GM10847 (cell line): ENCODE data around the gene RAB36.

ENCODE experiments used
- POLR2A ChIP-seq: IDR thresholded peaks from 2 replicates; pipeline ENCODE4 v1.6.1; 2011; ENCODE audit not compliant: insufficient read length; ENCODE audit errors: extremely low read depth

Gene RAB36

GRCh38 chr22:23190526-23190925 is 45.2 kb downstream of the RAB36 start:
- TF ChIP-seq POLR2A: no peak

DNA sequence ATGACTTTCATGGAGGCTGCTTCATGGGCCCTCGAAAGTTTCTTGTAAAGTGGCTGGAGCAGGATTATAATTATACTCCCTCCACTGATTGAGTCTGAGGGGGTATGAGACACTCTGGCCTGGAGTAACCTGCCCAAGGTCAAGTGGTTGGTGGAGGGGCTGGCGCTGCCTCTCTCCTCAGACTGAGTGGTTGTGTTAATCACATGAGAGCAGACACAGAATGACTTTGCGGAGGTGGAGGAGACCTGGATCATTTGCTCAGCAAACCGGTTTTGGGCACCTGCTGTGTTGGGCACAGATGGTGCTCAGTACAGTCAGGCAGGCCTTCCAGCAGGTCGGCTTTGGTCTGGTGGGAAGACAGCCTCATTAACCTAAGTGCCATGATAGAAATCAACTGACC is 46.9 kb downstream of the RAB36 start:
- TF ChIP-seq POLR2A: no peak

GRCh38 chr22:23192558-23192957 is 47.3 kb downstream of the RAB36 start:
- no peak for TF ChIP-seq POLR2A

DNA sequence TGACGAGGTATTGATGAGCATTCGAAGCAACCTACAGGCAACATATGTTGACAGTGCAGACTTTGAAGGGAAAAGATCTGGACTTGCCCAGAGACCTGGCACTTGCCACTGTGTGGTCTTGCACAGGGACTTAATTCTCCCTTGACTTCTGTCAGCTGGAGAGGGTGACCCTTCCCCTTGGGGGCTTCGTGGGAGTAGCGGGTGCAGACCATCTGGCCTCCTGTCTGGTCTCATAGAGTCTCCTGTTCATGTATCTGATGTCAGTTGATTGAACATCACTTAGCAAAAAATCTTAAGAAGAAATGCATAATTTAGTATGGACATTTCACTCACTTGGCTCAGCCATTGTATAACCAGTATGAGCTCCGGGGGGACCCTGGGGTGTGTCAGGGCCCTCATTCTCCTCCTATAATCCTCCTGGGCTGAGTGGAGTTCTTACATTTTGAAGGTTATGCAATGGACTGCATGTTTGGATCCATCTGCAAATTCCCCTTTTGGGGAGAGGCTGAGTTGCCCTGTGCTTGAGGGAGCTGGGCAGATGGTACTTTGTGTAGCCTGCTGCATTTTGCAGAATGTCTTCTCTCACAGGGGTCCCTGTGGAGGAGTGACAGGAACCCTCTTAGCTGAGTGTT is 48.0 kb downstream of the RAB36 start:
- TF ChIP-seq POLR2A: no peak

DNA sequence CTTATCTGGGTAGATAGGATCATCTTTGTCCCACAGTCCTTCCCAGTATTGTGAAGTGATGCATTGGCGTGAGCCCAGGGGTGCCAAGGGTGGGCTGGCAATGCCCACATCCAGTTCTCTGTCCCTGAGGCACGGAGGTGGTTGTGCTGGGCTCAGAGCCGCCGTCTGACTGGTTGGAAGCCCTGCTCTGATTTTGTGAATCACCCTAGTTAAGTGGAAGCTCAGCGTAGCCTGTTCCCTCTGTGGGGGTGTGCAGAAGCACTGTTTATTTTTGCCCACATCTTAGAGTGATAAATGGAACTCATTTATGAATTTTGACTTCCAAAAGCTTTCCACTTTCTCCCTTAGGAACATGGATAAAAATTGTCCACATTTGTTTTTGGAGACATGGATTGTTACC is 48.6 kb downstream of the RAB36 start:
- TF ChIP-seq POLR2A: no peak

GRCh38 chr22:23196165-23196564 is 50.9 kb downstream of the RAB36 start:
- no peak for TF ChIP-seq POLR2A

DNA sequence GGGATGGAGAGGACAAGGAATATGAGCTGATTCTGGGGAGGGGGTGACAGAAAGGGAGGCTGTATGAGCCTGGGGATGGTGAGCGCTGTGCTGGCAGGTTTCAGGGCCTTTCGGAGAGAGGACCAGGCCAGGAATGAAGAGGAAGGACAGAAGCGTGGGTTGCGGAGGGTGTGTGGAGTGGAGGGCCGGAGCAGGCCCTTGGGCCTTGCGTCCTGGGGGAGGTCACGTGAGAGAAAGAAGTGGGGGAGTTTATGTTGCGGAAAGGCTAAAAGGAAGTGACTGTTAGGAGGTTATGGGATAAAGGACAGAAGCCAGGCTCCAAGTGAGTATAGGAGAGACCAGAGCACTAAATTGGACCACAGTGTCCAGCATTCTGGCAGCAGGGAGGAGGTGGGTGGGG is 52.6 kb downstream of the RAB36 start:
- TF ChIP-seq POLR2A: no peak

DNA sequence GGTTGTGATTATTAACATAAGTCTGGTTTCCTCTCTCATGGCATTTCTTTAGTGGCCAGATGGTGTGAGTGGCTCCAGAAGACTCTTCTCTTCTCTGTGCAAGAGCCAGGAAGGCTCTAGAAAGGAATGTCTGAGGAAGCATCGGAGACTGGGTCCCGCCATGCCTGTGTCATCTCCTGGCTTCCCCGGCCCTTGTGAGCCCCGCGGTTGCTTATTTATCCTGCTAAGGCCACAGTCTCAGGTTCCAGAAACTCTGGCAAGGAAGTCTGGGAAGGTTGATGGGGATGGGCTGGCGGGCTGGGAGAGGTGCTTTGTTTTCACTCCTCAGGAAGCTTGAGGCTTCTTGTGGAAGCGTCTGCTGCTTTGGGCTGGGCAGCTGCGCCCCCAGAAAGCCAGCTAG is 53.9 kb downstream of the RAB36 start:
- TF ChIP-seq POLR2A: no peak

GRCh38 chr22:23200898-23201297 is 55.6 kb downstream of the RAB36 start:
- no peak for TF ChIP-seq POLR2A

DNA sequence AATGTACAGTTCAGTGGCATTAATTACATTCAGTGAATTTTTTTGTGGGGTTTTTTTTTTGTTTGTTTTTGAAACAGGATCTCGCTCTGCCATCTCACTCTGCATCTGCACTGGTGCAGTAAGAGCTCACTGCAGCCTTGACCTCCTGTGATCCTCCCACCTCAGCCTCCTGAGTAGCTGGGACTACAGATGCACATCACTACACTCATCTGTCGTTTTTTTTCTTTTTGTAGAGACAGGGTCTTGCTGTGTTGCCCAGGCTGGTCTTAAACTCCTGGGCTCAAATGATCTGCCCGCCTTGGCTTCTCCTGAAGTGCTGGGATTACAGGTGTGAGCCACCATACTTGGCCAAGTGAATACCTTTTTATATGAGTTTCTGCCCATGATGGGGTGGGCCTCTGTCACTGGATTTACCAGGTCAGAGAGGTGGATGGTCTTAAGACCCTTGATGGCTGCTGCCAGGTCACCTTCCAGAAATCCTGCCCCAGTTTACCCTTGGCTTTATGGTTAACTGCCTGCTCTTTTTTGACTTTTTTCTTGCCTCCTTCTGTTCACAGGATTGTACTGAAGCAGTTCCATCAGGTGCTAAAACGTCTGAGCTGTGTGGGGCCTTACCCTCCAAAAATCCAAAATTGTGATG is 57.7 kb downstream of the RAB36 start:
- no peak for TF ChIP-seq POLR2A

GRCh38 chr22:23203452-23204124 is 58.3 kb downstream of the RAB36 start:
- TF ChIP-seq POLR2A: no peak

DNA sequence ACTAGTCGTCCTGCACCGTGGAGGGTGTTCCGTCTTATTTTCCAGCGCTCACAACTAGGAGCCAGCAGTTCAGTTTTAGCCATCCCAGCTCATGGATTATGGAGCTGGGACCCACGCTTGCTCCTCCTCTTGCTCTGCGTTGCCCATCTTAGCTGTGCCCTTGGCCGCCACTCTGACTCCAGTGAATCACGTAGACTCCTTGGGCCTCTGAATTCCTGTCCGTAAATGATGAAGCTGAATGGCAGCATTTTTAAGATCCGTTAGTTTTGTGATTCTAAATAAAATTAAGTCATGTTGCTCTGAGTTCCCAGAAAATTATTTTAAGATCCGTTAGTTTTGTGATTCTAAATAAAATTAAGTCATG is 58.8 kb downstream of the RAB36 start:
- TF ChIP-seq POLR2A: no peak

DNA sequence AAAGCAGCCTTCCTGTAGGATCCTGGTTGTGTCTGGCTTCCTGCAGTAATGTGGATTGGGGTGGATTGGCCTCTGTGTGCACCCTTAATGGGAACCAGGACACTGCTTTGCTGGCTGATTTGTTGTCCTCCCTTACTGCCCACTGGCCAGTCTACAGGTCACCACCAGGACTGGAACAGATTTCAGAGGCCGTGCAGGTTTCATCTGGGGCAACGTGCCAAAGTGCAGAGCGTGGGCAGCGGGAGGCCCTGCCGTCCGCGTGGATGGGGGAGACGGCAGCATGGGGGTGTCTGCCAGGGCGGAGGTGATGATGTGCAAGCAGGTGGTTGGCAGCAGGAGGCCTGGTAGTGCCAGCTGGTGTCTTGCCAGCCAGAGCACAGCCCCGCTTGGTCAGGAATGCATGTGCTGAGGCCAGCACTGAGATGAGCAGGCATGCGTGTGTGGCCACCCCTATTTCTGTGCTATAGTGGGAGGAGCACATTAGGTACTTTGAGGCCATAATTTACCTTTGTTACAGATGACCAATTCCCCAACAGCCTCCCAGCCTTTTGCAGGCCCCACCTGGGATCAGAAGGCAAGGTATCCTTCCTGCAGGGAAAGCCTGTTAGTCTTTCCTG is 59.4 kb downstream of the RAB36 start:
- TF ChIP-seq POLR2A: no peak

- TF ChIP-seq POLR2A: no peak
Observed at GRCh38 chr22:23205339-23206049, 60.2 kb downstream of the RAB36 start.

GRCh38 chr22:23206915-23207314 is 61.6 kb downstream of the RAB36 start:
- no peak for TF ChIP-seq POLR2A
